Kidney (tissue), 14 donors: Measurements from ENCODE around the gene PDGFRB. TPM values are rescaled to one million over a fixed set of nuclear protein-coding genes. Genes with fewer than 3 reads are reported as not detected.

Source experiments
- DNase-seq, 5 donors: peaks; one replicate each; pipeline ENCODE4 v3.0.0-alpha.2; 2013 to 2020
- FAIRE-seq: peaks from 2 replicates; lab custom pipeline; 2012; peaks lifted over from hg19 to GRCh38; lab: Jason Lieb, UNC
- H3K27ac ChIP-seq, 2 donors: one replicate each; pipeline ENCODE4 v1.7.0; 2013; ENCODE audit warnings: low read depth in 2 of 2, low read length in 2 of 2, inconsistent platforms in 1 of 2
- H3K27me3 ChIP-seq: one replicate; pipeline ENCODE4 v1.7.1; 2013; ENCODE audit warnings: low read length, inconsistent platforms; ENCODE audit not compliant: control insufficient read depth, insufficient read depth
- H3K36me3 ChIP-seq, 3 donors: one replicate each; pipeline versions ENCODE4 v1.7.0 to v1.7.1; 2013; ENCODE audit warnings: low read length in 3 of 3, control low read depth in 1 of 3, inconsistent platforms in 1 of 3; ENCODE audit not compliant: insufficient read depth in 3 of 3, control insufficient read depth in 2 of 3
- H3K4me1 ChIP-seq, 3 donors: one replicate each; pipeline versions ENCODE4 v1.7.0 to v1.7.1; 2013; ENCODE audit warnings: low read length in 3 of 3, inconsistent platforms in 1 of 3, low read depth in 1 of 3; ENCODE audit not compliant: control insufficient read depth in 2 of 3, insufficient read depth in 2 of 3
- H3K4me3 ChIP-seq, 3 donors: one replicate each; pipeline versions ENCODE4 v1.7.0 to v1.8.1; 2013; ENCODE audit warnings: low read length in 3 of 3, control low read depth in 1 of 3, inconsistent platforms in 1 of 3
- H3K9ac ChIP-seq, 3 donors: one replicate each; pipeline versions ENCODE4 v1.7.0 to v1.7.1; 2013; ENCODE audit warnings: low read length in 3 of 3, control low read depth in 1 of 3, inconsistent platforms in 1 of 3
- H3K9me3 ChIP-seq, 3 donors: one replicate each; pipeline versions ENCODE4 v1.7.0 to v1.7.1; 2013; ENCODE audit warnings: low read length in 3 of 3, control low read depth in 1 of 3, inconsistent platforms in 1 of 3; ENCODE audit not compliant: control insufficient read depth in 2 of 3, insufficient read depth in 1 of 3
- CTCF ChIP-seq: IDR thresholded peaks from 3 replicates; pipeline ENCODE4 v1.5.1; 2012; ENCODE audit warnings: mild to moderate bottlenecking, moderate library complexity, borderline replicate concordance; ENCODE audit not compliant: insufficient read depth; ENCODE audit errors: extremely low read depth
- intact Hi-C: fragments of 100-400 bp; cut with DNase I; formaldehyde crosslinking; loops from one replicate; pipeline ENCODE4 v1.11.1; 2022
- polyA plus RNA-seq: library from polyadenylated mRNA; stranded (reverse); fragments of 350-450 nt; fragmentation: Illumina TruSeq; extraction: RNeasy Lipid Tissue Mini Kit (QIAGEN cat#74804); gene quantifications from one replicate; pipeline ENCODE4 v1.2.3, GENCODE V29; 2014; ENCODE audit warnings: low read depth, low replicate concordance; ENCODE audit not compliant: insufficient read depth
- total RNA-seq: library from RNA; stranded (reverse); fragmentation: NEBNext Ultra II Directional; extraction: Animal tissue kit (Norgen Biotek cat#: 25700); gene quantifications from one replicate; pipeline ENCODE4 v1.2.1, GENCODE V29; 2021
- donor health status: control.
- donor health status: control.
- donor health status: control.
- donor health status: control.
- donor health status: control.
- donor health status: DM: yes; HTN: yes; CAD: no.
- donor health status: Normal renal cell carcinoma (clear cell type).

PDGFRB gene
- total and polyA plus RNA-seq, 2 donors from 2014 or later = 50.4 to 104 TPM

GRCh38 chr5:150142185-150142958 lies 13.3 kb downstream of the PDGFRB start:
- no peak overlapping the region for H3K4me3 ChIP-seq
- no peak for DNase-seq
- no peak for TF ChIP-seq CTCF
- no peak for FAIRE-seq
- H3K36me3 ChIP-seq = no peaks in the 10 kb centered on the region
- H3K4me1 ChIP-seq = peaks cover 19 to 45% (median 39%) of the 10 kb centered on the region in 3 donors
- H3K27ac ChIP-seq = peak overlapping the region; percentile 80 to 85
- intact Hi-C loops = no loop called here
- peak overlapping the region in 1 of 3 donors; percentile 19 for H3K9ac ChIP-seq
- no peaks in the 10 kb centered on the region for H3K9me3 ChIP-seq
- H3K27me3 ChIP-seq = no peaks in the 10 kb centered on the region

- peak overlapping the region in 1 of 3 donors; percentile 15 for H3K9ac ChIP-seq
- H3K27ac ChIP-seq = peak overlapping the region; percentile 67 to 85
- H3K4me1 ChIP-seq = peaks cover 23 to 48% (median 39%) of the 10 kb centered on the region in 3 donors
- TF ChIP-seq CTCF = no peak
- H3K27me3 ChIP-seq = no peaks in the 10 kb centered on the region
- intact Hi-C loops = no loop called here
- no peaks in the 10 kb centered on the region for H3K9me3 ChIP-seq
- peak in 3 of 5 donors; percentile 50 to 75 (median 60) for DNase-seq
- no peak for FAIRE-seq
- H3K36me3 ChIP-seq = no peaks in the 10 kb centered on the region
- no peak overlapping the region for H3K4me3 ChIP-seq
Observed at GRCh38 chr5:150141544-150142184, 14.0 kb downstream of the PDGFRB start.

GRCh38 chr5:150140830-150141229 lies 14.8 kb downstream of the PDGFRB start:
- Histone ChIP-seq H3K9me3 (no peaks in the 10 kb centered on the region), H3K27ac (peak overlapping the region in 1 of 2 donors; percentile 85), H3K36me3 (no peaks in the 10 kb centered on the region), H3K4me1 (peaks cover 23 to 49% (median 39%) of the 10 kb centered on the region in 3 donors), H3K9ac (peak overlapping the region in 1 of 3 donors; percentile 15), H3K27me3 (no peaks in the 10 kb centered on the region), H3K4me3 (no peak overlapping the region)
- FAIRE-seq (no peak), DNase-seq (peak in 3 of 5 donors; percentile 75 to 92 (median 82))
- intact Hi-C loops = no loop called here
- TF ChIP-seq CTCF = no peak
